Fibroblast of lung (primary cell): Measurements from ENCODE around the gene UGT2A3. TPM values are rescaled to one million over a fixed set of nuclear protein-coding genes. Genes with fewer than 3 reads are reported as not detected.

ENCODE experiments used
- DNase-seq, 2 donors: peaks; one replicate each; pipeline versions ENCODE4 v3.0.0 to v3.0.0-alpha.2; 2010; ENCODE audit warnings: low read depth in 2 of 2
- H2AFZ ChIP-seq: 2 replicates; pipeline ENCODE4 v1.5.1; 2012; ENCODE audit warnings: low read length, control low read depth, inconsistent platforms
- H3K27ac ChIP-seq: 2 replicates; pipeline ENCODE4 v1.5.1; 2011; ENCODE audit warnings: low read length, control low read depth; ENCODE audit not compliant: insufficient read depth
- H3K27me3 ChIP-seq: 2 replicates; pipeline ENCODE4 v1.5.1; 2011; ENCODE audit warnings: mild to moderate bottlenecking, low read length; ENCODE audit not compliant: control insufficient read depth, insufficient read depth
- H3K36me3 ChIP-seq: 2 replicates; pipeline ENCODE4 v1.5.1; 2011; ENCODE audit warnings: low read length; ENCODE audit not compliant: control insufficient read depth, insufficient read depth
- H3K4me1 ChIP-seq: 2 replicates; pipeline ENCODE4 v1.5.1; 2011; ENCODE audit warnings: low read length; ENCODE audit not compliant: control insufficient read depth, insufficient read depth; ENCODE audit errors: extremely low read depth
- H3K4me2 ChIP-seq: 2 replicates; pipeline ENCODE4 v1.5.1; 2011; ENCODE audit warnings: low read length, control low read depth; ENCODE audit not compliant: insufficient read depth; ENCODE audit errors: extremely low read depth
- H3K4me3 ChIP-seq, 4 experiments: fragments of 200-600 bp in 1 of 4; sonication (generic) in 1 of 4; replicated peaks in 1 of 4; 2 replicates each; pipeline ENCODE4 v1.5.1; 2011 to 2016; ENCODE audit warnings: low read length in 4 of 4, low read depth in 3 of 4, mild to moderate bottlenecking in 3 of 4, control low read depth in 2 of 4, inconsistent platforms in 1 of 4, mixed read lengths in 1 of 4; ENCODE audit not compliant: insufficient read depth in 1 of 4; ENCODE audit errors: control extremely low read depth in 1 of 4
- H3K79me2 ChIP-seq: 2 replicates; pipeline ENCODE4 v1.5.1; 2012; ENCODE audit warnings: mild to moderate bottlenecking, low read length, inconsistent platforms; ENCODE audit not compliant: control insufficient read depth, insufficient read depth
- H3K9ac ChIP-seq: 2 replicates; pipeline ENCODE4 v1.5.1; 2011; ENCODE audit warnings: mild to moderate bottlenecking, low read length, control low read depth; ENCODE audit not compliant: insufficient read depth
- H3K9me3 ChIP-seq: 2 replicates; pipeline ENCODE4 v1.5.1; 2012; ENCODE audit warnings: low read depth, low read length; ENCODE audit not compliant: control insufficient read depth, insufficient read depth
- H4K20me1 ChIP-seq: 2 replicates; pipeline ENCODE4 v1.5.1; 2011; ENCODE audit warnings: low read length; ENCODE audit not compliant: control insufficient read depth, insufficient read depth; ENCODE audit errors: extremely low read depth
- CTCF ChIP-seq, 2 donors: IDR thresholded peaks in 1 of 2; conservative IDR thresholded peaks in 1 of 2; 1 replicate in 1 of 2; 2 replicates in 1 of 2; pipeline ENCODE4 v1.5.1; 2011 to 2012; ENCODE audit warnings: low read length in 2 of 2, control low read depth in 1 of 2, inconsistent platforms in 1 of 2, low read depth in 1 of 2, mild to moderate bottlenecking in 1 of 2
- EZH2 ChIP-seq: IDR thresholded peaks from 2 replicates; pipeline ENCODE4 v1.5.1; 2012; ENCODE audit warnings: low read length, control low read depth, mild to moderate bottlenecking; ENCODE audit errors: missing control alignments
- polyA plus RNA-seq, 2 donors: library from polyadenylated mRNA; depleted of rRNA in 1 of 2; stranded (reverse) in 1 of 2; unstranded in 1 of 2; fragments of >200 nt; gene quantifications; 2 replicates each; pipeline ENCODE4 v1.2.1, GENCODE V29; 2011 to 2012; ENCODE audit warnings: missing spikeins in 1 of 2
- total RNA-seq: library from RNA; depleted of rRNA; stranded (reverse); fragments of >200 nt; gene quantifications from 2 replicates; pipeline ENCODE4 v1.2.1, GENCODE V29; 2014

UGT2A3 gene
- total and polyA plus RNA-seq, 2 donors (not counting 1 experiment from before 2014, with no cell fraction given) = not detected

- TF ChIP-seq CTCF (conservative IDR thresholded peaks at IDR 0.05 in 1 of 2, IDR thresholded peaks at IDR 0.05 in 1 of 2; ENCODE audit: low read depth in 1 of 2, low read length in 2 of 2) (no peak), EZH2 (no peak)
Measured at GRCh38 chr4:68951806-68952585, 392 bp upstream of the UGT2A3 start.

GRCh38 chr4:68950033-68950432, 1.6 kb downstream of the UGT2A3 start:
- H3K4me1 ChIP-seq = no peaks in the 10 kb centered on the region
- H2AFZ ChIP-seq = no peak overlapping the region
- no peak overlapping the region for H3K27ac ChIP-seq
- no peaks in the 10 kb centered on the region for H3K9me3 ChIP-seq
- H3K36me3 ChIP-seq = no peaks in the 10 kb centered on the region
- H3K4me3 ChIP-seq = no peak overlapping the region
- no peak for DNase-seq
- no peak overlapping the region for H3K9ac ChIP-seq
- no peaks in the 10 kb centered on the region for H3K79me2 ChIP-seq
- no peaks in the 10 kb centered on the region for H3K27me3 ChIP-seq
- H3K4me2 ChIP-seq = no peak overlapping the region
- no peaks in the 10 kb centered on the region for H4K20me1 ChIP-seq
- TF ChIP-seq EZH2 (no peak), CTCF (conservative IDR thresholded peaks at IDR 0.05 in 1 of 2, IDR thresholded peaks at IDR 0.05 in 1 of 2; ENCODE audit: low read depth in 1 of 2, low read length in 2 of 2) (no peak)

More at GRCh38 chr4:68951806-68952585, 392 bp upstream of the UGT2A3 start:
- H3K36me3 ChIP-seq = no peaks in the 10 kb centered on the region
- no peaks in the 10 kb centered on the region for H3K9me3 ChIP-seq
- H3K4me2 ChIP-seq = no peak overlapping the region
- H4K20me1 ChIP-seq = no peaks in the 10 kb centered on the region
- no peak overlapping the region for H3K27ac ChIP-seq
- H3K4me1 ChIP-seq = no peaks in the 10 kb centered on the region
- no peak overlapping the region for H3K9ac ChIP-seq
- H3K27me3 ChIP-seq = no peaks in the 10 kb centered on the region
- H3K79me2 ChIP-seq = no peaks in the 10 kb centered on the region
- DNase-seq = no peak
- H2AFZ ChIP-seq = no peak overlapping the region
- no peak overlapping the region for H3K4me3 ChIP-seq

- no peak for DNase-seq
- Histone ChIP-seq H3K4me2 (no peak overlapping the region), H2AFZ (no peak overlapping the region), H3K9me3 (no peaks in the 10 kb centered on the region), H4K20me1 (no peaks in the 10 kb centered on the region), H3K4me3 (no peak overlapping the region), H3K4me1 (no peaks in the 10 kb centered on the region), H3K27me3 (no peaks in the 10 kb centered on the region), H3K79me2 (no peaks in the 10 kb centered on the region), H3K36me3 (no peaks in the 10 kb centered on the region), H3K27ac (no peak overlapping the region), H3K9ac (no peak overlapping the region)
- TF ChIP-seq CTCF (conservative IDR thresholded peaks at IDR 0.05 in 1 of 2, IDR thresholded peaks at IDR 0.05 in 1 of 2; ENCODE audit: low read depth in 1 of 2, low read length in 2 of 2) (no peak), EZH2 (no peak)
Measured at GRCh38 chr4:68948985-68949384, 2.6 kb downstream of the UGT2A3 start.
